HFF-Myc (cell line): ENCODE data around the gene RELN.

Source experiments
- DNase-seq: peaks from one replicate; pipeline ENCODE4 v3.0.0-alpha.2; 2011; ENCODE audit warnings: low read depth; ENCODE audit errors: extremely low read depth
- H3K4me3 ChIP-seq: replicated peaks from 2 replicates; pipeline ENCODE4 v1.5.1; 2011; ENCODE audit warnings: low read depth, mild to moderate bottlenecking, control low read depth, low read length
- TF ChIP-seq, protein P1 (sequence below): IDR thresholded peaks from 2 replicates; pipeline ENCODE4 v1.5.1; 2012; ENCODE audit warnings: mild to moderate bottlenecking, low read depth, low read length, control low read depth; ENCODE audit errors: missing control alignments

Gene RELN

GRCh38 chr7:103679151-103680132 lies 310.0 kb downstream of the RELN start:
- DNase-seq = no peak
- H3K4me3 ChIP-seq = no peak overlapping the region
- TF ChIP-seq, protein P1, sequence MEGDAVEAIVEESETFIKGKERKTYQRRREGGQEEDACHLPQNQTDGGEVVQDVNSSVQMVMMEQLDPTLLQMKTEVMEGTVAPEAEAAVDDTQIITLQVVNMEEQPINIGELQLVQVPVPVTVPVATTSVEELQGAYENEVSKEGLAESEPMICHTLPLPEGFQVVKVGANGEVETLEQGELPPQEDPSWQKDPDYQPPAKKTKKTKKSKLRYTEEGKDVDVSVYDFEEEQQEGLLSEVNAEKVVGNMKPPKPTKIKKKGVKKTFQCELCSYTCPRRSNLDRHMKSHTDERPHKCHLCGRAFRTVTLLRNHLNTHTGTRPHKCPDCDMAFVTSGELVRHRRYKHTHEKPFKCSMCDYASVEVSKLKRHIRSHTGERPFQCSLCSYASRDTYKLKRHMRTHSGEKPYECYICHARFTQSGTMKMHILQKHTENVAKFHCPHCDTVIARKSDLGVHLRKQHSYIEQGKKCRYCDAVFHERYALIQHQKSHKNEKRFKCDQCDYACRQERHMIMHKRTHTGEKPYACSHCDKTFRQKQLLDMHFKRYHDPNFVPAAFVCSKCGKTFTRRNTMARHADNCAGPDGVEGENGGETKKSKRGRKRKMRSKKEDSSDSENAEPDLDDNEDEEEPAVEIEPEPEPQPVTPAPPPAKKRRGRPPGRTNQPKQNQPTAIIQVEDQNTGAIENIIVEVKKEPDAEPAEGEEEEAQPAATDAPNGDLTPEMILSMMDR = no peak

DNA sequence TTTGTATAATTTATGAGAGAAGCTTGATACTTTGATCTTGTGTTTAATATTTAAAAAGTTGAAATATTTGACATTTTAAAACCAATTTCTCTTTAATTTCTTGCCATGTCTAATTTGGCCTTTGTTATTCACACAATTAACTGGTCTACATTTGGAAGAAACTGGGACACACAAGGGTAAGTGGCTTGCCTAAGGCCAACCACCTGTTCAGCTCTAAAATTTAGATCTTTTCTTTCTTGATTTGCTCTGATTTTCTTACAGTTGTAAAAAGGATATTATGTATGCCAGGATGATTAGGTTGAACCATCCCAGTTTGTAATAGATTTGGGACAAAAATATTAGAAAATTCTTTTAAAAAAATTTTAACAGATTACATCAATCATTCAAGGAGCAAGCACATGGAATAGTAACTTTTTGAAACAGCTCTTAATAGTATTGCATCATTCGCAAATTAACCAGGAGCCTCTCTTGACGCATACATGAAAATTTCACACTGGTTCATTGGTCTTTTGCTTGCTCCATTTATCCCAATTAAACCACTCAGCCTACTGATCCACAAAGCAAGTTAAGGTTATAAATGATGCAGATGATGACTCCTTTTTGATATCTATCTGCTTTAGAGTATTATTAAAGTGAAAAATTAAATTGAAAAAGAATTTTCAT lies 321.0 kb downstream of the RELN start:
- H3K4me3 ChIP-seq = no peak overlapping the region
- DNase-seq = no peak
- TF ChIP-seq, protein P1 = no peak

GRCh38 chr7:103666326-103666725 lies 323.1 kb downstream of the RELN start:
- no peak for DNase-seq
- no peak overlapping the region for H3K4me3 ChIP-seq
- TF ChIP-seq, protein P1 = no peak

- DNase-seq = no peak
- TF ChIP-seq, protein P1 = no peak
- no peak overlapping the region for H3K4me3 ChIP-seq
These were observed 324.9 kb downstream of the RELN start for GRCh38 chr7:103664577-103664976.

DNA sequence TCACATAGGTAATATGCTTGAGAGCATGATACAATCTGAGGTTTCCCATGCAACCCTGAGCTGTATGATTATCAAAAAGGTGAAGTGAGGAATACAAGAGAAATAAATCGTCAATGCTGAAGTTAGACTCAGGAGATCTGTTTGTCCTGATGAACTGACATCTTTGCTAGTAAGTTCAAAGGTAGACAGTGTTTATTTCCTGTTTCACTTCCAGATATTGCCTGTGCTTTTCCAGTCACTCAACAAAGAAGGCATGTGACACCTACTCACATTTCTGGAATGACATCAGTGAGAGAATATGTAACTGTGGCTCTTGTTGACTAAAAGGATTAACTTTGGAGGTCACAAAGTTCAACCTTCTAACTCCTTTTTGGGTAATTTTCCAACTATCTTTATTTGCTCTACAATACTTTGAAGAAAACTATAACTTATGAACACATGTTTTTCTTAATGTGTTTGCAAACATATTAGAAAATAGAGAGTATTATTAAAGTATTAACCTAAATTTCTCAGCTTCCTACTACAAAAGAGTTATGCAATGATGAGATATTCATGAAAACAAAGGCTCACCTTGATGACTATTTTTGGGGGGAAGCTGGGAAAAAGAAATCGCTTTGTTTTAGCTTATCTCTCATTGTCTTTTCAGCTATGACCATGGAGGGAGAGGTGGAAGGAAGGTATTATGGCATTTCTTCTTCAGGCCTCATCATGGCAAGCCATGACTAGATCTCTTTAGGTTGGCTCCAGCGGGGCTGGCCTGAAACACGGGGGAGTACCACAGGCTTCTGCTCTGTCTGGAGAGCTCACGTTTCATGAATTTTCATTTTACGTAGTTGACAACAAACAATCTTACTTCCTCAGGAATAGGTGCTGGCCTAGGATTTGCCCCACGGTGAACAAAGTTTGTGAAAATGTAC lies 328.7 kb downstream of the RELN start:
- TF ChIP-seq, protein P1 = no peak
- no peak overlapping the region for H3K4me3 ChIP-seq
- no peak for DNase-seq
